HUES64 (cell line): Measurements from ENCODE around the gene MRPS21. TPM values are rescaled to one million over a fixed set of nuclear protein-coding genes. Genes with fewer than 3 reads are reported as not detected.

Experiments used
- H3K27ac ChIP-seq: 2 replicates; pipeline ENCODE4 v1.7.0; 2013; ENCODE audit warnings: low read depth, low read length, inconsistent platforms
- H3K27me3 ChIP-seq: 2 replicates; pipeline ENCODE4 v1.6.1; 2013; ENCODE audit warnings: mild to moderate bottlenecking, low read length; ENCODE audit not compliant: insufficient read depth
- H3K36me3 ChIP-seq: 2 replicates; pipeline ENCODE4 v1.6.1; 2013; ENCODE audit warnings: mild to moderate bottlenecking, low read length; ENCODE audit not compliant: insufficient read depth
- H3K4me1 ChIP-seq: 2 replicates; pipeline ENCODE4 v1.6.1; 2013; ENCODE audit warnings: mild to moderate bottlenecking, low read length, moderate library complexity; ENCODE audit not compliant: insufficient read depth
- H3K4me3 ChIP-seq: 2 replicates; pipeline ENCODE4 v1.5.1; 2013; ENCODE audit warnings: mild to moderate bottlenecking, low read length, moderate library complexity
- H3K9ac ChIP-seq: 2 replicates; pipeline ENCODE4 v1.6.1; 2013; ENCODE audit warnings: mild to moderate bottlenecking, low read depth, low read length
- H3K9me3 ChIP-seq: 2 replicates; pipeline ENCODE4 v1.6.1; 2013; ENCODE audit warnings: low read depth, low read length; ENCODE audit not compliant: insufficient read depth
- WGBS: fragments of 150-250, 120-280 bp; methylation state at CpG from one replicate; pipeline ENCODE4 v1.1.7; 2013; ENCODE audit warnings: missing lambda C conversion rate; 5-methylcytosine and 5-hydroxymethylcytosine counted together
- polyA plus RNA-seq, 2 experiments: library from polyadenylated mRNA; stranded (reverse); fragments of 50-300 nt; gene quantifications; one replicate each; pipeline ENCODE4 v1.2.3, GENCODE V29; 2013

MRPS21 gene
- 91.5 TPM for polyA plus RNA-seq (2013, experiment 1 of 2)
- 87.9 TPM for polyA plus RNA-seq (2013, experiment 2 of 2)

- 14% methylated on average over 39 of the region's 43 CpGs for WGBS
- Histone ChIP-seq H3K27ac (peak within 1 kb of the TSS; percentile 86), H3K9ac (peak within 1 kb of the TSS; percentile 89)
These were observed at the start of gene MRPS21 for GRCh38 chr1:150293433-150294253. Gene MRPS21 (plus strand): TSS chr1:150293861. CDS start chr1:150294367, 506 bp downstream.

GRCh38 chr1:150249936-150250335 is 43.7 kb upstream of the MRPS21 start:
- H3K4me1 ChIP-seq, result no peaks in the 10 kb centered on the region
- no peak overlapping the region for H3K9ac ChIP-seq
- H3K27me3 ChIP-seq, result no peaks in the 10 kb centered on the region
- H3K4me3 ChIP-seq, result no peak overlapping the region
- H3K36me3 ChIP-seq, result no peaks in the 10 kb centered on the region
- H3K9me3 ChIP-seq, result no peaks in the 10 kb centered on the region
- 89% methylated on average over 1 of the region's 2 CpGs for WGBS
- no peak overlapping the region for H3K27ac ChIP-seq

More at GRCh38 chr1:150293433-150294253, at the start of gene MRPS21:
- no peaks in the 10 kb centered on the region for H3K9me3 ChIP-seq
- peaks cover 6% of the 10 kb centered on the region; the same call in 1 of the 2 replicates for H3K4me1 ChIP-seq
- H3K4me3 ChIP-seq, result peak within 1 kb of the TSS; percentile 84
- peaks cover 34% of the 10 kb centered on the region for H3K36me3 ChIP-seq
- H3K27me3 ChIP-seq, result no peaks in the 10 kb centered on the region

GRCh38 chr1:150256198-150256553 is 37.5 kb upstream of the MRPS21 start:
- H3K4me1 ChIP-seq, result peaks cover 30% of the 10 kb centered on the region
- no peaks in the 10 kb centered on the region for H3K27me3 ChIP-seq
- peak overlapping the region; percentile 95 for H3K27ac ChIP-seq
- peaks cover 6% of the 10 kb centered on the region for H3K36me3 ChIP-seq
- peak overlapping the region; percentile 93 for H3K4me3 ChIP-seq
- no peaks in the 10 kb centered on the region for H3K9me3 ChIP-seq
- peak overlapping the region; percentile 86 for H3K9ac ChIP-seq
- WGBS, result no CpG with 5 or more reads among the region's 1 CpG

- Histone ChIP-seq H3K9ac (peak overlapping the region; percentile 86), H3K36me3 (peaks cover 12% of the 10 kb centered on the region), H3K4me1 (peaks cover 30% of the 10 kb centered on the region), H3K27me3 (no peaks in the 10 kb centered on the region), H3K4me3 (peak overlapping the region; percentile 93), H3K9me3 (no peaks in the 10 kb centered on the region), H3K27ac (peak overlapping the region; percentile 95)
- WGBS, result 3% methylated on average over 12 of the region's 14 CpGs
These were observed 36.9 kb upstream of the MRPS21 start for GRCh38 chr1:150256554-150257341.

GRCh38 chr1:150257624-150258585 is 35.8 kb upstream of the MRPS21 start, which contains the start of gene CA14:
Gene CA14 (plus strand): TSS chr1:150257774. CDS start chr1:150258129, 355 bp downstream.
- Histone ChIP-seq H3K36me3 (peaks cover 24% of the 10 kb centered on the region), H3K27ac (peak within 1 kb of the TSS; percentile 95), H3K4me1 (peaks cover 30% of the 10 kb centered on the region), H3K4me3 (peak within 1 kb of the TSS; percentile 93), H3K27me3 (no peaks in the 10 kb centered on the region), H3K9ac (peak within 1 kb of the TSS; percentile 86), H3K9me3 (no peaks in the 10 kb centered on the region)
- WGBS, result 2% methylated on average over 13 of the region's 13 CpGs

GRCh38 chr1:150259217-150259616 is 34.4 kb upstream of the MRPS21 start:
- Histone ChIP-seq H3K36me3 (peaks cover 35% of the 10 kb centered on the region), H3K9ac (peak overlapping the region; percentile 86), H3K4me3 (peak overlapping the region; percentile 93), H3K4me1 (peaks cover 30% of the 10 kb centered on the region), H3K27me3 (no peaks in the 10 kb centered on the region), H3K27ac (peak overlapping the region; percentile 95; the same call in 1 of the 2 replicates), H3K9me3 (no peaks in the 10 kb centered on the region)
- 17% methylated on average over 4 of the region's 4 CpGs for WGBS

- H3K9me3 ChIP-seq, result no peaks in the 10 kb centered on the region
- peaks cover 30% of the 10 kb centered on the region for H3K4me1 ChIP-seq
- peak overlapping the region; percentile 86 for H3K9ac ChIP-seq
- no peaks in the 10 kb centered on the region for H3K27me3 ChIP-seq
- WGBS, result 13% methylated on average over 9 of the region's 11 CpGs
- peak overlapping the region; percentile 93 for H3K4me3 ChIP-seq
- H3K27ac ChIP-seq, result peak overlapping the region; percentile 95; the same call in 1 of the 2 replicates
- peaks cover 43% of the 10 kb centered on the region for H3K36me3 ChIP-seq
These were observed 33.6 kb upstream of the MRPS21 start for GRCh38 chr1:150259758-150260669.

GRCh38 chr1:150261367-150261766 is 32.3 kb upstream of the MRPS21 start:
- no peak overlapping the region for H3K9ac ChIP-seq
- H3K36me3 ChIP-seq, result peaks cover 56% of the 10 kb centered on the region
- H3K4me3 ChIP-seq, result no peak overlapping the region
- H3K4me1 ChIP-seq, result peaks cover 22% of the 10 kb centered on the region
- no peaks in the 10 kb centered on the region for H3K9me3 ChIP-seq
- WGBS, result 94% methylated on average over 6 of the region's 6 CpGs
- no peak overlapping the region for H3K27ac ChIP-seq
- H3K27me3 ChIP-seq, result no peaks in the 10 kb centered on the region

GRCh38 chr1:150262388-150263320 is 31.0 kb upstream of the MRPS21 start:
- Histone ChIP-seq H3K36me3 (peaks cover 68% of the 10 kb centered on the region), H3K27me3 (no peaks in the 10 kb centered on the region), H3K4me1 (peaks cover 17% of the 10 kb centered on the region; the same call in 1 of the 2 replicates), H3K9me3 (no peaks in the 10 kb centered on the region), H3K27ac (no peak overlapping the region), H3K4me3 (no peak overlapping the region), H3K9ac (no peak overlapping the region)
- 90% methylated on average over 6 of the region's 6 CpGs for WGBS
